WI38 (cell line): ENCODE data around the gene SLC41A3.
"Not testable (repeated sequence)": the region's sequence is repeated elsewhere in the genome, so short reads cannot be mapped to it uniquely, and the experiment has no call there.

Source experiments
- H3K4me3 ChIP-seq: 2 replicates; pipeline ENCODE4 v1.5.1; 2011; ENCODE audit warnings: low read depth, mild to moderate bottlenecking, control low read depth, low read length
- CTCF ChIP-seq: IDR thresholded peaks from 2 replicates; pipeline ENCODE4 v1.5.1; 2012; ENCODE audit warnings: low read depth, mild to moderate bottlenecking, control low read depth, low read length

Gene SLC41A3

GRCh38 chr3:126077754-126078153 is 6.2 kb downstream of the SLC41A3 start:
- H3K4me3 ChIP-seq = no peak overlapping the region
- no peak for TF ChIP-seq CTCF

- no peak overlapping the region for H3K4me3 ChIP-seq
- no peak for TF ChIP-seq CTCF
Measured at GRCh38 chr3:126076140-126076539, 7.8 kb downstream of the SLC41A3 start.

- no peak overlapping the region for H3K4me3 ChIP-seq
- no peak for TF ChIP-seq CTCF
Measured at GRCh38 chr3:126070146-126070545, 13.8 kb downstream of the SLC41A3 start.

- H3K4me3 ChIP-seq = no peak overlapping the region
- no peak for TF ChIP-seq CTCF
Measured at GRCh38 chr3:126067959-126068358, 16.0 kb downstream of the SLC41A3 start.

GRCh38 chr3:126066676-126067075 is 17.2 kb downstream of the SLC41A3 start:
- H3K4me3 ChIP-seq = not testable (repeated sequence)

GRCh38 chr3:126065876-126066275 is 18.0 kb downstream of the SLC41A3 start:
- no peak for TF ChIP-seq CTCF
- H3K4me3 ChIP-seq = no peak overlapping the region

- H3K4me3 ChIP-seq = no peak overlapping the region
- no peak for TF ChIP-seq CTCF
Measured at GRCh38 chr3:126064627-126065258, 19.2 kb downstream of the SLC41A3 start.

GRCh38 chr3:126063358-126063965 is 20.5 kb downstream of the SLC41A3 start:
- H3K4me3 ChIP-seq = no peak overlapping the region
- TF ChIP-seq CTCF = no peak
